ENCODE data around the gene TPST1.
"Not testable (repeated sequence)": the region's sequence is repeated elsewhere in the genome, so short reads cannot be mapped to it uniquely, and the experiment has no call there.

TPST1 gene

GRCh38 chr7:66385191-66385905 is 180.2 kb downstream of the TPST1 start:
- DNase-seq = not testable (repeated sequence)

GRCh38 chr7:66395128-66395571 is 190.0 kb downstream of the TPST1 start:
- DNase-seq = not testable (repeated sequence)

GRCh38 chr7:66396052-66396451 is 190.9 kb downstream of the TPST1 start:
- not testable (repeated sequence) for DNase-seq

DNA sequence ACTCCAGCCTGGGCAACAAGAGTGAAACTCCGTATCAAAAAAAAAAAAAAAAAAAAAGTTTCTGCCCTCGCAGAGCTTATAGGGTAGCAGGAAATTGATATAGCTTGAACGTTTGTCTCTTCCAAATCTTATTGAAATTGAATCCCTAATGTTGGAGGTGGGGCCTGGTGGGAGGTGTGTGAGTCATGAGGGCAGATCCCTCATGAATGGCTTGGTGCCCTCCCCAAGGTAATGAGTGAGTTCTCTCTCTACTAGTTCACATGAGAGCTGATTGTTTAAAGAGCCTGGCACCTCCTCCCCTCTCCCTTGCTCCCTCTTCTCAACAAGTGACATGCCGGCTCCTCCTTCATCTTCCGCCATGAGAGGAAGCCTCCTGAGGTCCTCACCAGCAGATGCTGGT is 193.7 kb downstream of the TPST1 start:
- DNase-seq = not testable (repeated sequence)

- no peak for DNase-seq
Measured at GRCh38 chr7:66399566-66399965, 194.4 kb downstream of the TPST1 start.

DNA sequence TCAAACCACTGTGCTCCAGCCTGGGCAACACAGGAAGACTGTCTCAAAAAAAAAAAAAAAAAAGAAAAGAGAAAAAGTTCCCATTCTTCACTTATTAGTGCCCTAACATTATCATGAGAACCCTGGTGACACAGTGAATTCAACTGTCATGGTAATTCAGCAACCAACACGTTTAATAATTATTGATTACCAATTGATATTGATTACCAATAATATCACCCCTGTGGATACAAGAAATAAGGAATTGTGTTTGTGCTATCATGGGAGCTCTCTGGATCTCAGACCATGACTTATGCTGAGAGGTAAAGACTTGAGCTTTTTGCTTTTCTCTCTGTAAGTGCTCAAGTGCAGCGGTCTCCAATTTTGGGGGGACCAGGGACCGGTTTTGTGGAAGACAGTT is 195.3 kb downstream of the TPST1 start:
- no peak for DNase-seq

GRCh38 chr7:66401126-66401525 is 196.0 kb downstream of the TPST1 start:
- not testable (repeated sequence) for DNase-seq

DNA sequence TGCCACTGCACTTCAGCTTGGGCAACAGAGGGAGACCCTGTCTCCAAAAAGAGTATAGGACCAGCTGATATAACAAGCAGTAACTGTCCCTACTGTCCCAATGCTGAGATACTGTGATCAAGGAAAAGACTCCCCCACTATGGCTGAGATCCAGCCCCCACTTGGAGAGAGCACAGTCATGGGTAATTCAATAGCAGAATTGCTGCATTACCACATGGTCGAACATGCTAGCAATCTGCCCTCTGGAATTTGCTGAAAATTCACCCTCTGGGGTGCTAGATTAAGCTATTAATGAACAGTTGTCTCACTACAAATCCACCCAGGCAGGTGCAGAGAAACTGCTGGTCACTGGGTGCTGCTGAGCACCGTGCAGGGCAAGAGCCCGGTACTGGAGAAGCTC is 196.8 kb downstream of the TPST1 start:
- not testable (repeated sequence) for DNase-seq

DNA sequence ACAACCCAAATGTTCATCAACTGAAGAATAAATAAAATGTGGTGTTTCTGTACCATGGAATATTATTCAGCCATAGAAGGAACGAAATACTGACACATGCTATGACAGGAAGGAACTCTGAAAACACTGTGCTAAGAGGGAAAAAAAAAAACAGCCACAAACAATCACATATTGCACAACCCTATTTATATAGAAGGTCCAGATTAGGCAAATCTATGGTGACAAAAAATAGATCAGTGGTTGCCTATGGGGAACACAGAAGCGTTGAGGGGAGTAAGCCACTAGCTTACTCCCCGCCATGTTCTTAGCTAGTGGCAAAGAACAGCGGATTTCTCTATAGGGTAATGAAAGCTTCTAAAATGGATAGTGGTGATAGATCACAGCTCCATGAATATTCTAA is 198.4 kb downstream of the TPST1 start:
- DNase-seq = no peak

DNA sequence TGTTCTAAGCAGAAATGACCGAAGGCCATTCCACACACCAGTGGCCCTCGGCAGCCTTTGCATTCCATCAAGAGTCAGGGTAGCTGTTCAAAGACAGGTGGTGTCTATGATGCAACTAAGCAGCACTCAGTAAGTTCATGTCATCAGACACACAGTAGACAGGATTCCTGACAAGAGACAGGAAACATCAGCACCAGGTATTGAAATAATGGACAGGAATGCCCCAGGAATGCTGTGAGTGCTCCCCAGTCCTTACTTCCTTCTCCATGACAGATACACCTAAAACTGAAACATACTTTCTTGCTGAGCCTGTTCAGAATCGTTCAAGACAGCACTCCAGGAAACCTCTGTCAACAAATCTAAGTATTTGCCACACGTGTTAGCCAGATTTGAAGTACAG is 204.4 kb downstream of the TPST1 start:
- no peak for DNase-seq

Measured in inflammatory macrophage (primary cell).